Astrocyte (in vitro differentiated cells and primary cell): ENCODE measurements around the gene SCLY. TPM values are rescaled to one million over a fixed set of nuclear protein-coding genes. Genes with fewer than 3 reads are reported as not detected.

ENCODE experiments used
- DNase-seq: peaks from one replicate; pipeline ENCODE4 v3.0.0-alpha.2; 2010; ENCODE audit warnings: low read depth
- FAIRE-seq: peaks from 2 replicates; lab custom pipeline; 2011; peaks lifted over from hg19 to GRCh38; lab: Jason Lieb, UNC
- H2AFZ ChIP-seq: 2 replicates; pipeline ENCODE4 v1.6.0; 2012; ENCODE audit warnings: low read depth, low read length, inconsistent platforms
- H3K27ac ChIP-seq: 2 replicates; pipeline ENCODE4 v1.5.1; 2011; ENCODE audit warnings: low read depth, low read length, inconsistent platforms
- H3K27me3 ChIP-seq: 2 replicates; pipeline ENCODE4 v1.6.0; 2011; ENCODE audit warnings: low read length, inconsistent platforms; ENCODE audit not compliant: insufficient read depth
- H3K36me3 ChIP-seq: 2 replicates; pipeline ENCODE4 v1.5.1; 2011; ENCODE audit warnings: low read length, inconsistent platforms; ENCODE audit not compliant: insufficient read depth
- H3K4me1 ChIP-seq: 2 replicates; pipeline ENCODE4 v1.5.1; 2011; ENCODE audit warnings: low read length, inconsistent platforms; ENCODE audit not compliant: insufficient read depth
- H3K4me2 ChIP-seq: 2 replicates; pipeline ENCODE4 v1.6.0; 2012; ENCODE audit warnings: low read length, inconsistent platforms
- H3K4me3 ChIP-seq: 2 replicates; pipeline ENCODE4 v1.5.1; 2011; ENCODE audit warnings: low read depth, mild to moderate bottlenecking, low read length, inconsistent platforms; ENCODE audit not compliant: insufficient read depth
- H3K79me2 ChIP-seq: 2 replicates; pipeline ENCODE4 v1.6.0; 2012; ENCODE audit warnings: mild to moderate bottlenecking, low read length, inconsistent platforms; ENCODE audit not compliant: insufficient read depth
- H3K9ac ChIP-seq: 2 replicates; pipeline ENCODE4 v1.6.0; 2012; ENCODE audit warnings: mild to moderate bottlenecking, low read length, inconsistent platforms
- H3K9me3 ChIP-seq: 2 replicates; pipeline ENCODE4 v1.5.1; 2012; ENCODE audit warnings: low read depth, mild to moderate bottlenecking, low read length, inconsistent platforms; ENCODE audit not compliant: insufficient read depth
- H4K20me1 ChIP-seq: 2 replicates; pipeline ENCODE4 v1.6.0; 2012; ENCODE audit warnings: low read length, inconsistent platforms; ENCODE audit not compliant: insufficient read depth
- H3K27ac Mint-ChIP-seq: one replicate; pipeline ENCODE4 v1.8.0; 2021; ENCODE audit warnings: mild to moderate bottlenecking, mixed read lengths; ENCODE audit not compliant: unreplicated experiment
- H3K27me3 Mint-ChIP-seq: one replicate; pipeline ENCODE4 v1.8.0; 2021; ENCODE audit warnings: low read depth, mixed read lengths; ENCODE audit not compliant: unreplicated experiment
- H3K36me3 Mint-ChIP-seq: one replicate; pipeline ENCODE4 v1.8.0; 2021; ENCODE audit warnings: low read depth, mixed read lengths; ENCODE audit not compliant: unreplicated experiment
- H3K4me1 Mint-ChIP-seq: one replicate; pipeline ENCODE4 v1.8.0; 2021; ENCODE audit warnings: low read depth, mixed read lengths; ENCODE audit not compliant: unreplicated experiment
- H3K4me3 Mint-ChIP-seq: one replicate; pipeline ENCODE4 v1.8.0; 2021; ENCODE audit warnings: mild to moderate bottlenecking, moderate library complexity, mixed read lengths; ENCODE audit not compliant: unreplicated experiment
- H3K9me3 Mint-ChIP-seq: one replicate; pipeline ENCODE4 v1.8.0; 2021; ENCODE audit warnings: mild to moderate bottlenecking, mixed read lengths; ENCODE audit not compliant: unreplicated experiment
- CTCF ChIP-seq: IDR thresholded peaks from 2 replicates; pipeline ENCODE4 v1.5.1; 2011; ENCODE audit warnings: low read depth, mild to moderate bottlenecking, inconsistent platforms, low read length, moderate library complexity; ENCODE audit not compliant: insufficient read depth
- EZH2 ChIP-seq: IDR thresholded peaks from 2 replicates; pipeline ENCODE4 v1.6.1; 2012; ENCODE audit warnings: mild to moderate bottlenecking, low read length, inconsistent platforms; ENCODE audit not compliant: insufficient read depth
- total RNA-seq: library from RNA; stranded (reverse); gene quantifications from 2 replicates; pipeline ENCODE4 v1.2.1, GENCODE V29; 2021

The SCLY gene
- total RNA-seq, 1 donor from 2014 or later, result 15.4 TPM

- no peak for TF ChIP-seq CTCF
- TF ChIP-seq EZH2, result no peak
- H3K9me3 Mint-ChIP-seq, result no peaks in the 10 kb centered on the region
- no peak overlapping the region for H3K27ac Mint-ChIP-seq
- DNase-seq (no peak), FAIRE-seq (no peak)
- Histone ChIP-seq H3K79me2 (no peaks in the 10 kb centered on the region), H3K4me2 (no peak overlapping the region), H3K27ac (no peak overlapping the region), H3K27me3 (no peaks in the 10 kb centered on the region), H3K36me3 (no peaks in the 10 kb centered on the region), H3K9ac (no peak overlapping the region), H2AFZ (no peak overlapping the region), H4K20me1 (no peaks in the 10 kb centered on the region), H3K4me1 (no peaks in the 10 kb centered on the region), H3K4me3 (no peak overlapping the region), H3K9me3 (no peaks in the 10 kb centered on the region)
- H3K4me1 Mint-ChIP-seq, result no peaks in the 10 kb centered on the region
- peaks cover 21% of the 10 kb centered on the region for H3K27me3 Mint-ChIP-seq
- H3K36me3 Mint-ChIP-seq, result no peaks in the 10 kb centered on the region
- H3K4me3 Mint-ChIP-seq, result no peak overlapping the region
These were observed 69.4 kb downstream of the SCLY start for GRCh38 chr2:238130111-238130695.

- Histone ChIP-seq H3K4me3 (no peak overlapping the region), H4K20me1 (no peaks in the 10 kb centered on the region), H3K27ac (no peak overlapping the region), H3K79me2 (no peaks in the 10 kb centered on the region), H2AFZ (no peak overlapping the region), H3K9me3 (no peaks in the 10 kb centered on the region), H3K4me2 (no peak overlapping the region), H3K9ac (no peak overlapping the region), H3K4me1 (no peaks in the 10 kb centered on the region), H3K27me3 (no peaks in the 10 kb centered on the region), H3K36me3 (no peaks in the 10 kb centered on the region)
- H3K9me3 Mint-ChIP-seq, result no peaks in the 10 kb centered on the region
- H3K27me3 Mint-ChIP-seq, result peaks cover 24% of the 10 kb centered on the region
- FAIRE-seq (no peak), DNase-seq (no peak)
- TF ChIP-seq CTCF (no peak), EZH2 (no peak)
- H3K4me1 Mint-ChIP-seq, result no peaks in the 10 kb centered on the region
- H3K4me3 Mint-ChIP-seq, result no peak overlapping the region
- no peaks in the 10 kb centered on the region for H3K36me3 Mint-ChIP-seq
- H3K27ac Mint-ChIP-seq, result no peak overlapping the region
These were observed 70.2 kb downstream of the SCLY start for GRCh38 chr2:238130696-238131628.
